Activated T-helper 1 cell treated with anti-CD3 and anti-CD28 coated beads, Interleukin-2, amount 50 U/mL, for 16 hours (primary cell): Measurements from ENCODE around the gene LHX3.

ENCODE experiments used
- DNase-seq, 2 donors: peaks; one replicate each; pipeline ENCODE4 v3.0.0-alpha.2; 2020; ENCODE audit warnings: low read depth in 1 of 2, low spot score in 1 of 2

The LHX3 gene

GRCh38 chr9:136209232-136209631 lies 4.3 kb upstream of the LHX3 start:
- no peak for DNase-seq

- DNase-seq: no peak
Observed at GRCh38 chr9:136208675-136209074, 3.7 kb upstream of the LHX3 start.

GRCh38 chr9:136207616-136208015 lies 2.7 kb upstream of the LHX3 start:
- DNase-seq: no peak

GRCh38 chr9:136206602-136207275 lies 1.8 kb upstream of the LHX3 start:
- no peak for DNase-seq

GRCh38 chr9:136205707-136205992 lies 722 bp upstream of the LHX3 start:
- no peak for DNase-seq

- DNase-seq: no peak
Observed at GRCh38 chr9:136204145-136204805, 653 bp downstream of the LHX3 start.

GRCh38 chr9:136203408-136204144 lies 1.4 kb downstream of the LHX3 start:
- no peak for DNase-seq

- no peak for DNase-seq
Observed at GRCh38 chr9:136202454-136203407, 2.2 kb downstream of the LHX3 start.

GRCh38 chr9:136201609-136202453 lies 3.1 kb downstream of the LHX3 start:
- no peak for DNase-seq

GRCh38 chr9:136201174-136201573 lies 3.8 kb downstream of the LHX3 start:
- DNase-seq: no peak

- no peak for DNase-seq
Observed at GRCh38 chr9:136200424-136200823, 4.5 kb downstream of the LHX3 start.

GRCh38 chr9:136199391-136200288 lies 5.3 kb downstream of the LHX3 start:
- no peak for DNase-seq

GRCh38 chr9:136198605-136199083 lies 6.3 kb downstream of the LHX3 start:
- DNase-seq: no peak

GRCh38 chr9:136197930-136198604 lies 6.9 kb downstream of the LHX3 start:
- no peak for DNase-seq

GRCh38 chr9:136197084-136197875 lies 7.6 kb downstream of the LHX3 start:
- no peak for DNase-seq

GRCh38 chr9:136196404-136197083 lies 8.4 kb downstream of the LHX3 start:
- no peak for DNase-seq

- DNase-seq: no peak
Observed at GRCh38 chr9:136194540-136194939, 10.4 kb downstream of the LHX3 start.
